A673 (cell line): Measurements from ENCODE around the gene LAMA2. TPM values are rescaled to one million over a fixed set of nuclear protein-coding genes. Genes with fewer than 3 reads are reported as not detected.

ENCODE experiments used
- BruUV-seq: library from RNA; stranded (reverse); fragments of 400-500 nt; replicated peaks from 2 replicates; lab custom pipeline; 2021; lab: Mats Ljungman, UMichigan
- CTCF ChIA-PET: fragments of 300-600 bp; sonication (Branson Sonifier 250); formaldehyde crosslinking; loops from one replicate; lab custom pipeline; 2022; ENCODE audit warnings: antibody characterized with exemption; lab: Charles Lee
- POLR2A ChIA-PET: fragments of 300-600 bp; sonication (Branson Sonifier 250); formaldehyde crosslinking; loops from one replicate; lab custom pipeline; 2022; ENCODE audit warnings: antibody characterized with exemption; ENCODE audit not compliant: low non-redundant PET; lab: Charles Lee
- DNase-seq: peaks from one replicate; pipeline ENCODE4 v3.0.0-alpha.2; 2015; ENCODE audit warnings: low spot score
- H3K27ac ChIP-seq: fragments of 200-600 bp; sonication (generic); 2 replicates; pipeline ENCODE4 v1.5.1; 2016; ENCODE audit warnings: mixed run types, low read depth, mild to moderate bottlenecking, mixed read lengths, antibody characterized with exemption, low read length; ENCODE audit not compliant: poor library complexity, severe bottlenecking
- H3K27me3 ChIP-seq: fragments of 200-600 bp; sonication (generic); replicated peaks from 2 replicates; pipeline ENCODE4 v1.6.1; 2017; ENCODE audit warnings: mixed run types, low read depth, mild to moderate bottlenecking, mixed read lengths, antibody characterized with exemption, low read length; ENCODE audit not compliant: insufficient read depth, poor library complexity
- H3K36me3 ChIP-seq: fragments of 200-600 bp; sonication (generic); 2 replicates; pipeline ENCODE4 v1.6.1; 2016; ENCODE audit warnings: mixed run types, mild to moderate bottlenecking, mixed read lengths, antibody characterized with exemption, low read length; ENCODE audit not compliant: insufficient read depth, poor library complexity, severe bottlenecking
- H3K4me1 ChIP-seq: fragments of 200-600 bp; sonication (generic); 2 replicates; pipeline ENCODE4 v1.6.1; 2017; ENCODE audit warnings: mixed run types, mild to moderate bottlenecking, mixed read lengths, antibody characterized with exemption, low read length; ENCODE audit not compliant: insufficient read depth, poor library complexity, severe bottlenecking
- H3K4me3 ChIP-seq: fragments of 200-600 bp; sonication (generic); 2 replicates; pipeline ENCODE4 v1.5.1; 2016; ENCODE audit warnings: low read depth, mixed run types, mild to moderate bottlenecking, mixed read lengths, low read length; ENCODE audit not compliant: poor library complexity, severe bottlenecking
- H3K9me3 ChIP-seq: fragments of 200-600 bp; sonication (generic); 2 replicates; pipeline ENCODE4 v1.6.1; 2016; ENCODE audit warnings: mixed run types, low read depth, mild to moderate bottlenecking, mixed read lengths, antibody characterized with exemption, low read length; ENCODE audit not compliant: poor library complexity, severe bottlenecking
- EZH2 ChIP-seq: fragments of 200-600 bp; sonication (generic); IDR thresholded peaks from 2 replicates; pipeline ENCODE4 v1.6.1; 2017; ENCODE audit warnings: borderline replicate concordance, low read depth, mild to moderate bottlenecking, mixed read lengths, antibody characterized with exemption, low read length; ENCODE audit not compliant: poor library complexity, severe bottlenecking
- intact Hi-C: fragments of 100-400 bp; cut with micrococcal nuclease; formaldehyde crosslinking; loops from one replicate; pipeline ENCODE4 v1.10.0; 2022; ENCODE audit not compliant: unreplicated experiment
- total RNA-seq: library from RNA; stranded (reverse); gene quantifications from 2 replicates; pipeline ENCODE4 v1.2.3, GENCODE V29; 2021
- TF ChIP-seq, protein P1 (sequence below): fragments of 300-800, 200-600 bp; sonication (generic); conservative IDR thresholded peaks from 2 replicates; pipeline ENCODE4 v1.5.1; 2017; ENCODE audit warnings: low read depth, mild to moderate bottlenecking, antibody characterized with exemption, low read length, moderate library complexity, mixed read lengths

LAMA2 gene
- total RNA-seq, 1 experiment from 2014 or later, result 2.2 TPM

DNA sequence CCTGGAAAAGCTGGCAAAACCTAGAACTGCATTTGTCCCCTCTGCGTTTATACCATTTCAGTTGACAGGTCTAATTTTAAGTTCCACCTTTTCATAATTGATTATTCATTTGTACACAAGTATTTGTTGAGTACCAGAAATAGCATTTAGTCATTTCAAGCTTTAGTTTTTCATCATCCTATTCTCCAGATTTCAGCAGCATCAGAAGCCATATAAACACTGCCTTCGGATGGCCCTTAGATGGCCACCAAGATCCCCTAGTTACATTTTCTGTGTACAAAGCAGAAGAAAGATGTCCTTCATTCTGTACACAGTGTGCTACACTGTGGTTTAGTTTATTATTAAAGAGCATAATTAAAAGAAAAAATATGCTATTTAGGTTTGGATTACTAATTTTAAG lies 131.4 kb downstream of the LAMA2 start:
- intact Hi-C loops, result no loop called here
- TF ChIP-seq EZH2, result no peak
- TF ChIP-seq, protein P1, sequence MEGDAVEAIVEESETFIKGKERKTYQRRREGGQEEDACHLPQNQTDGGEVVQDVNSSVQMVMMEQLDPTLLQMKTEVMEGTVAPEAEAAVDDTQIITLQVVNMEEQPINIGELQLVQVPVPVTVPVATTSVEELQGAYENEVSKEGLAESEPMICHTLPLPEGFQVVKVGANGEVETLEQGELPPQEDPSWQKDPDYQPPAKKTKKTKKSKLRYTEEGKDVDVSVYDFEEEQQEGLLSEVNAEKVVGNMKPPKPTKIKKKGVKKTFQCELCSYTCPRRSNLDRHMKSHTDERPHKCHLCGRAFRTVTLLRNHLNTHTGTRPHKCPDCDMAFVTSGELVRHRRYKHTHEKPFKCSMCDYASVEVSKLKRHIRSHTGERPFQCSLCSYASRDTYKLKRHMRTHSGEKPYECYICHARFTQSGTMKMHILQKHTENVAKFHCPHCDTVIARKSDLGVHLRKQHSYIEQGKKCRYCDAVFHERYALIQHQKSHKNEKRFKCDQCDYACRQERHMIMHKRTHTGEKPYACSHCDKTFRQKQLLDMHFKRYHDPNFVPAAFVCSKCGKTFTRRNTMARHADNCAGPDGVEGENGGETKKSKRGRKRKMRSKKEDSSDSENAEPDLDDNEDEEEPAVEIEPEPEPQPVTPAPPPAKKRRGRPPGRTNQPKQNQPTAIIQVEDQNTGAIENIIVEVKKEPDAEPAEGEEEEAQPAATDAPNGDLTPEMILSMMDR, result 0 out of 2 replicates have a peak, but pooled peaks have one; percentile 21
- Histone ChIP-seq H3K9me3 (peaks cover 3% of the 10 kb centered on the region), H3K4me3 (no peak overlapping the region), H3K27me3 (no peaks in the 10 kb centered on the region), H3K27ac (no peak overlapping the region), H3K36me3 (no peaks in the 10 kb centered on the region), H3K4me1 (peaks cover 5% of the 10 kb centered on the region)
- ChIA-PET CTCF (interaction anchor here (0.7 kb wide), 1 partner anchor 238 kb away, joined by 3 read pairs; no protein-coding TSS in a partner anchor), POLR2A (no interaction called here)
- no TSS peak for BruUV-seq
- DNase-seq, result no peak

DNA sequence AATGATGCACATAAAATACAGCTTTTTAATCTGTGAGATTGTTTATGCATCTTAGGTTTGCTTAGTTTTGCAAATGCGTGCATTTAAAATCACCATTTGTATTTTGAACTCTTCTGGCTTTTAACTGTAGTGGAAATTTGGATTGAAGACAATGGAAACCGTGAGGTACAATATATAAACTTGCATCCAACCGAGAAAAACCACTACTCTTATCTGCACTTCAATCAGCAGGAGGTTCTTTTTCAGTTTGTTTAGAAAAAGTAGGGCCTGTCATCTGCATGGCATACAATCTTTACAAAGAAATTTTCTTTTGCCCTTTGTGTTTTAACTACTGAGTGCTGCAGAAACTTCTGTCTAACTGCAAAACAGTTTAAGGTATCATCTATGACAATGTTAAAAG lies 132.8 kb downstream of the LAMA2 start:
- BruUV-seq, result no TSS peak
- H3K27ac ChIP-seq, result no peak overlapping the region
- TF ChIP-seq EZH2, result no peak
- TF ChIP-seq, protein P1, result no peak
- H3K36me3 ChIP-seq, result no peaks in the 10 kb centered on the region
- no peaks in the 10 kb centered on the region for H3K27me3 ChIP-seq
- no peaks in the 10 kb centered on the region for H3K4me1 ChIP-seq
- CTCF ChIA-PET, result no interaction called here
- POLR2A ChIA-PET, result no interaction called here
- intact Hi-C loops, result no loop called here
- H3K4me3 ChIP-seq, result no peak overlapping the region
- H3K9me3 ChIP-seq, result peaks cover 3% of the 10 kb centered on the region
- no peak for DNase-seq

DNA sequence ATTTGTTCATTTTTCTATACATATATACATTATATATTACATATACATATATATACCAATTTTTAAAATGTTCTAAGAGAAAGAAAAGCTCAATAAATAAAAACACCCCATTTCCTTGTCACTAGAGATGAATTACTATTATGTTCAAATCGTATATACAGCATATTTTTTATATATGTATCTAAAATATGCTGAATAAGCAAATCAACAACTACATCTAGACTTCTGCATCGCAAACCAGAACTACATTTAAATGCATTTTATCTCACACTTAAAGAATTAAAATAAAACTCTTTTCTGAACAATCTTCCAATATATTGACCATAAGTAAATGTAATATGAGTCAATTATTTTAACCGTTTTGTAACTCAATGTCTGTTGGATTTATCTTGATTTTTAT lies 133.9 kb downstream of the LAMA2 start:
- intact Hi-C loops, result no loop called here
- no peak for TF ChIP-seq EZH2
- TF ChIP-seq, protein P1, result no peak
- no TSS peak for BruUV-seq
- DNase-seq, result no peak
- Histone ChIP-seq H3K27me3 (no peaks in the 10 kb centered on the region), H3K4me1 (no peaks in the 10 kb centered on the region), H3K36me3 (no peaks in the 10 kb centered on the region), H3K27ac (no peak overlapping the region), H3K9me3 (peaks cover 3% of the 10 kb centered on the region), H3K4me3 (no peak overlapping the region)
- ChIA-PET POLR2A (no interaction called here), CTCF (no interaction called here)
